ENCODE results near the gene PSMD13. TPM values are rescaled to one million over a fixed set of nuclear protein-coding genes. Genes with fewer than 3 reads are reported as not detected.
"Not testable (repeated sequence)": the region's sequence is repeated elsewhere in the genome, so short reads cannot be mapped to it uniquely, and the experiment has no call there.

The PSMD13 gene
- polyA plus RNA-seq (ENCODE audit: insufficient read length in 12 of 12) = 100 to 1,000 TPM in 6 of 12 donors, 10 to 100 TPM in 5, not detected in 1; 87.0 to 117 (median 103) TPM
- long read RNA-seq, donor 1, transcript PSMD13-207 (1 exons, 2,200 nt) = minor isoform, 14 of 49 reads
- long read RNA-seq, donor 1, transcript PSMD13-212 (13 exons, 1,991 nt) = major isoform, 31 of 49 reads
- long read RNA-seq, donor 1, partial matches to known transcripts = 0 of 49 reads
- long read RNA-seq, donor 1, other reads (novel, unspliced or antisense) = 0 of 49 reads
- long read RNA-seq, donor 2, transcript PSMD13-207 (1 exons, 2,200 nt) = minor isoform, 8 of 41 reads
- long read RNA-seq, donor 2, transcript PSMD13-212 (13 exons, 1,991 nt) = major isoform, 32 of 41 reads
- long read RNA-seq, donor 2, partial matches to known transcripts = 0 of 41 reads
- long read RNA-seq, donor 2, other reads (novel, unspliced or antisense) = 0 of 41 reads
- long read RNA-seq, donor 3, transcript PSMD13-212 (13 exons, 1,991 nt) = major isoform, 14 of 28 reads
- long read RNA-seq, donor 3, transcript PSMD13-207 (1 exons, 2,200 nt) = minor isoform, 11 of 28 reads
- long read RNA-seq, donor 3, partial matches to known transcripts = 0 of 28 reads
- long read RNA-seq, donor 3, other reads (novel, unspliced or antisense) = 0 of 28 reads
- long read RNA-seq, donor 4, partial matches to known transcripts = 0 of 6 reads
- long read RNA-seq, donor 4, other reads (novel, unspliced or antisense) = 0 of 6 reads
- long read RNA-seq, donor 5 = 0 reads
- long read RNA-seq, donor 6, transcript PSMD13-212 (13 exons, 1,991 nt) = major isoform, 17 of 26 reads
- long read RNA-seq, donor 6, transcript PSMD13-207 (1 exons, 2,200 nt) = minor isoform, 8 of 26 reads
- long read RNA-seq, donor 6, partial matches to known transcripts = 0 of 26 reads
- long read RNA-seq, donor 6, other reads (novel, unspliced or antisense) = 0 of 26 reads
- long read RNA-seq, donor 7, transcript PSMD13-212 (13 exons, 1,991 nt) = major isoform, 15 of 20 reads
- long read RNA-seq, donor 7, transcript PSMD13-207 (1 exons, 2,200 nt) = minor isoform, 5 of 20 reads
- long read RNA-seq, donor 7, partial matches to known transcripts = 0 of 20 reads
- long read RNA-seq, donor 7, other reads (novel, unspliced or antisense) = 0 of 20 reads
- long read RNA-seq, donor 8, transcript PSMD13-212 (13 exons, 1,991 nt) = major isoform, 31 of 45 reads
- long read RNA-seq, donor 8, partial matches to known transcripts = 7 of 45 reads
- long read RNA-seq, donor 8, other reads (novel, unspliced or antisense) = 0 of 45 reads
- long read RNA-seq, donor 9, transcript PSMD13-212 (13 exons, 1,991 nt) = major isoform, 22 of 37 reads
- long read RNA-seq, donor 9, transcript PSMD13-207 (1 exons, 2,200 nt) = minor isoform, 8 of 37 reads
- long read RNA-seq, donor 9, partial matches to known transcripts = 5 of 37 reads
- long read RNA-seq, donor 9, other reads (novel, unspliced or antisense) = 0 of 37 reads
- long read RNA-seq, donor 10, transcript PSMD13-212 (13 exons, 1,991 nt) = major isoform, 26 of 35 reads
- long read RNA-seq, donor 10, partial matches to known transcripts = 5 of 35 reads
- long read RNA-seq, donor 10, other reads (novel, unspliced or antisense) = 0 of 35 reads
- long read RNA-seq, donor 11, transcript PSMD13-212 (13 exons, 1,991 nt) = major isoform, 30 of 45 reads
- long read RNA-seq, donor 11, transcript PSMD13-207 (1 exons, 2,200 nt) = minor isoform, 10 of 45 reads
- long read RNA-seq, donor 11, partial matches to known transcripts = 5 of 45 reads
- long read RNA-seq, donor 11, other reads (novel, unspliced or antisense) = 0 of 45 reads

DNA sequence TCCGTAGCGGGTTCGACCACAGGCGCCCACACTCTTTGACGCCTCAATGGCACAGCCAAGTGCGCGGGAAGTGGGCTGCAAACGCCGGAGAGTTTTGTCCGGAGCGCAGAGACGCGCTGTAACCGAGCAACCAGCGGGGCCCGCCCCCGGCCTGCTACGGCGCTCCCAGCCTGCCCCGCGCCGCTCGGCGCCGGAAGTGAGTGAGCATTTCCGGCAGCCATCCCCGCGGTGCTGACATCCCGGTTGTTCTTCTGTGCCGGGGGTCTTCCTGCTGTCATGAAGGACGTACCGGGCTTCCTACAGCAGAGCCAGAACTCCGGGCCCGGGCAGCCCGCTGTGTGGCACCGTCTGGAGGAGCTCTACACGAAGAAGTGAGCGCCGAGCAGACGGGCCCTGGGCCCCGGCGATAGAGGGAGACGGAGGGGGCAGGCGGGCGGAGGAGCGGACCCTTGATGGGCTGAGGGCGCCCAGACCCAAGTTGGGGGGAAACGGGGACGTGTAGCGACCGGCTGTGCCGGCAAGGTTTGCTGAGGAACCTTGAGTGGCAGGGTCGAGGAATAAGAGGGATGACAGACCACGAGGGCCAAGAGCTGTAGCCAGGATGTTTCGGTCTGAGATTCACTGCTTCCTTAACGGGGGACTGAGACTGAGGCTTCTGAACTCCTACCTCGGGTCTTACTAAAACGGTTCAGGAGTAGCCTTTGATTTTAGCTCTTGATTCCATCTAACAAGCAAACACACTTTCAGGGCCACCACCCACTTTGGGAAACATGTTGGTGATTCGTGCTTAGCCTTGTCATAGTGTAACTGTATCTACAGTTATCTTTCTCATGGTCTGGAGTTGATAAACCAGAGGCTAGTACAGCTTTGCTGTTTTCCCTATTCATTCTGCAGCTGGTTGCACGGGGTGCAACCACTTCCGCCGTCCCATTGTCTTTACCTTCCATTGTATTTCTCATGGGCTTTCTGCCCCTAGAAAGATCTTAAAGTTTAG is at the start of gene PSMD13:
Gene PSMD13 (plus strand): TSS at position 203 of the 994 bp plus-strand sequence. CDS start 74 bp downstream, at position 277.
- peak; percentile 90 for DNase-seq

DNA sequence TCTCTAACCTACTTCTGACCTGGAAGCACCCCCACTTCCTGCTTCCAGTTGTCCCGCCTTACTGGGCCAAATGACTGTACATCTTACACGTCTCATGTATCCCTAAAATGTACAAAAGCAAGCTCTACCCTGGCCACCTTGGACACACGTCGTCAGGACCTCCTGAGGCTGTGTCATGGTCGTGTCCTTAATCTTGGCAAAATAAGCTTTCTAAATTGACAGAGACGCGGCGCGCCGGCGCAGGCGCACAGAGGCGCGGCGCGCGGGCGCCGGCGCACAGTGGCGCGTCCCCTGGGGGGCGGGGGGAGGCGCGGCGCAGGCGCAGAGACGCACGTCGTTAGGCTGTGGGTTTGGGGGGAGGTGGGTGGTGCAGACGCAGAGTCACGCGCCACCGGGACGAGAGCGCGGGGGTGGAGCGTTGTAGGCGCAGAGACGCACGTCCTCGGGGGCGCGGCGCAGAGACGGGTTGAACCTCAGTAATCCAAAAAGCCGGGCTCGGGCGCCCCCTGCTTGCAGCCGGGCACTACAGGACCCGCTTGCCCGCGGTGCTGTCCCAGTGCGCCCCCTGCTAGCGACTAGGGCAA is 47.5 kb upstream of the PSMD13 start:
- not testable (repeated sequence) for DNase-seq

DNA sequence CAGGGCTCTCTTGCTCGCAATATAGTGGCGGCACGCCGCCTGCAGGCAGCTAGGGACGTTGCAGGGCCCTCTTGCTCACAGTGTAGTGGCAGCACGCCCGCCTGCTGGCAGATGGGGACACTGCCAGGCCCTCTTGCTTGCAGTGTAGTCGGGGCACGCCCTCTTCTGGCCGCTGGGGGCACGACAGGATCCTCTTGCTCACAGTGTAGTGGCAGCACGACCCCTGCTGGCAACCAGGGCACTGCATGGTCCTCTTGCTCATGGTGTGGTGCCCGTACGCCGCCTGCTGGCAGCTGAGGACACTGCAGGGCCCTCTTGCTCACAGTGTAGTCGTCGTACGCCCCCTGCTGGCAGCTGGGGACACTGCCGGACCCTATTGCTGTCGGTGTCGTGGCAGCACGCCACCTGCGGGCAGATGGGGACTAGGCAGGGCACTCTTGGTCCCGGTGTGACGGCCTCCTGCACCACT is 46.9 kb upstream of the PSMD13 start:
- not testable (repeated sequence) for DNase-seq

DNA sequence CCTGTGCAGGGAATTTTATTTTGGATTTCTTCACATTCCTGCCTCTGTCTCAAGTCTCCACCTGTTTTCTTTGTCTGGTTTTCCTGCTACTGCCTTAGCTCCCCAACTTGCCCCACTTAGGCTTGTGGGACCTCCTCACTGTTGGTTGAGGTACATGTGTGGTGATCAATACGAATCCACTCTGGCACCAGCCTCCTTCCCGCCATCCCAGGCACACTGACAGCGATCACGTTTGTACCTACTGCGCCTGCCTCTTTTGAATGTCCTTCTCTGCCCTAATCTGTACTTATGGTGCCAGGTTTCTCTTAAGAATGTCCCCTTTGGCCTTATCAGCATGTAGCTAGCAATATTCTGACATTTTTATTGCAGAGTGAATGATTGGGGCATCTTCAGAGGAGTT is 46.2 kb upstream of the PSMD13 start:
- DNase-seq = not testable (repeated sequence)

DNA sequence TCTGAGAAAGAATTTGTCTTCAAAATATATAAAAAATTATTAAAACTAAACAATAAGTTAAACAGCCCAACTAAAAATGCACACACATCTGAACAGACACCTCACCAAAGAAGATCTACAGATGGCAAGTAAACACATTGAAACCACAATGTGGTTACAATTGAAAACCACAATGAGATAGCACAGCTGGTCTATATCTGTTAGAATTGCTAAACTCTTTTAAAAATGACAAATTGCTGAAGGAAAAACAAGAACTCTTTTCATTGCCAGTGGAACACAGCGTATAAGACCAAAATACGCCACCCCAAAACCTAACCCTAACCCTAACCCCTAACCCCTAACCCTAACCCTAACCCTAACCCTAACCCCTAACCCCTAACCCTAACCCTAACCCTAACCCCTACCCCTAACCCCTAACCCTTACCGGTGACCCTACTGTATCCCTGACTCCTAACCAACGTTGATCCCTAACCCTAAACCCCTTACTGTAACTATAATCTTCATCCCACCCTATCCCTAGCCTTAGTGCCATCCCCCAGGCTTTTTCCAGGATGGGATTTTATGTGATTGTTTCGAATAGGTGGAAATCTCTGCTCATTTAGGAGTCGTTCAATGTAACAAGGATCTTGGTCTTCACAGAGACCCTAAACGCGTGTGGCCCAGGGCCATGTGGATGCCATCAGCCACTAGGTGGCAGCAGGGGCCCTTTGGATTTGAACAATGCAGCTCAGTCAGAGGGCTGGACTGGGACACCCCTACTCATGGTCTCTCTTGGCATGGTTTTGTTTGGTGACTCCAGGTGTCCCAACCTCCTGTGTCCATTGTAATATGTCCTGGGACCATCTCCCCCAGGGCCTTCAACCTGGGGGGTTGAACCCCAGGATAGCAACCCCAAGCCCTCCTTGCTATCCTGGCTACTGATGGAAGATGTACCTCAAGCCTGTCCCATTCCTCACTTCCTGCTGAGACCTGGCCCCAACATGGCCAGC is 45.0 kb upstream of the PSMD13 start:
- not testable (repeated sequence) for DNase-seq

DNA sequence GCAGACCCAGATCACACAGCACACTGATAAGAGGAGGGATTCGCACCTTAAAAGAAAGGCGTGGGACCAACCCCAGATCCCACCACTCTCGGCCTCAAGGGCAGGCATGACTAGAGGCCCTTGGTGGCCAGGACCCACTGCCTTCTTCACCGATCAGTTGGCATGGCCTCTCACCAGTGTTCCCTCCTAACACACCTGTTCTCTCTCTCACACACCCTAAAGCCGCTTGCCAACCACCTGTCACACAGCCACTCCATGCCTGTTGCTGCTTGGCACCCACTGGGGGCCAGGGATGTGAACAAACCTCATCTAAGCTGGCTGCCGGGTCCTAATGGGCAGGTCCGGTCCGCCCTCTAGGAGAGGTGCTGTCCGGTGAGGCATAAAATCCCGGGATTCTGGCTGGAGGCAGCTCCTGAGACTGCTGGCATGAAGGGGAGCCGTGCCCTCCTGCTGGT is 44.1 kb upstream of the PSMD13 start, which contains the start of gene SCGB1C1:
Gene SCGB1C1 (plus strand): TSS at position 405 of the 455 bp plus-strand sequence. CDS start 22 bp downstream, at position 427.
- DNase-seq = not testable (repeated sequence)

DNA sequence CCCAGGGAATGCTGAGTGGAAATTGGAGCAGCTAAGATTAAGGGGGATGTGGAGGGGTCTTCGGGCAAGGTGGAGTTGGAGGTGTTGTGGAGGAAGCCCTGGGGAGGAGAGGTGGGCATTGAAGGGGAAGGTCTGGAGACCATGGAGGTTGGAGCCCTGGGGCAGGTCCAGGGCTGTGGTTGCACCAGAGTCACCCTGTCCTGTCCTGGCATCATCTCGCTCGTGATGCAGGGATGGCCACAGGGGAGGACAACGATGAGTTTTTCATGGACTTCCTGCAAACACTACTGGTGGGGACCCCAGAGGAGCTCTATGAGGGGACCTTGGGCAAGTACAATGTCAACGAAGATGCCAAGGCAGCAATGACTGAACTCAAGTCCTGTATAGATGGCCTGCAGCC is 43.3 kb upstream of the PSMD13 start:
- not testable (repeated sequence) for DNase-seq

DNA sequence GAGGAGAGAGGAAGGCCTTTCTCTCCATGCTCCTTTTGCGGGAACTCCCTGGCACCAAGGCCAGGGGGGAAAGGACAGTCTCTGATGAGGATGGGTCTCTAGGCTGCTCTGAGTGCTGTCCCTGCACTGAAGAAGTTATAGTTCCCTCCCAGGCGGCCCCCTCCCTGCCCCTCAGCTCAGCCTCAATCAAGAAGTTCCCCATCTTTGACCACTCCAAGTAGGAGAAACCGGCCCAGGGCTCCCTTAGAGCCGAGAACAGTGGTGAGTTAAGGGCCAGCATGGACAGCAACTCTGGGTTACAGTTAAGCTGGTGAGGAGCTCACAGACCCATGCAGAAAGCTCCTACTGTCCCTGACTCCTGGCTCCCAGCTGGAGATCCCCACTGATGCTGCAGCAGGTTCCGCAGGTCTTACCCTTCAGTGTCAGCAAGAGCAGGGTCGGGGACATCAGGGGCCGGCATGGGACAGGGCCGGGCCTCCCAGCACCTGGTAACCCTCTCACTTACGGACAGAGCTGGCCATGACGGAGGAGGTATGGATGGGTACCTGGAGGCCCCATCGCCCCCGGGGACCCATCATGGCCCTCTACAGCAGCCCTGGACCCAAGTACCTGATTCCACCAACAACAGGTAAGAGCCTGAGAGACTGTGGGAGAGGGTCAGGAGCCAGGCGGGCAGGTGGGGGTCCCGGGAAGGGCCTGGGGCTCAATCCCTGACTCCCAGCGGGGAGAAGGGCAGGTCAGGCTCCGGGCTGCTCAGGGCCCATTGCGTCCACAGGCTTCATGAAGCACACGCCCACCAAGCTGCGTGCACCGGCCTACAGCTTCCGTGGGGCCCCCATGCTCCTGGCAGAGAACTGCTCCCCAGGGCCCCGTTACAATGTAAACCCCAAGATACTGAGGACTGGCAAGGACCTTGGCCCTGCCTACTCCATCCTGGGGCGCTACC is 39.7 kb upstream of the PSMD13 start:
- DNase-seq = no peak

DNA sequence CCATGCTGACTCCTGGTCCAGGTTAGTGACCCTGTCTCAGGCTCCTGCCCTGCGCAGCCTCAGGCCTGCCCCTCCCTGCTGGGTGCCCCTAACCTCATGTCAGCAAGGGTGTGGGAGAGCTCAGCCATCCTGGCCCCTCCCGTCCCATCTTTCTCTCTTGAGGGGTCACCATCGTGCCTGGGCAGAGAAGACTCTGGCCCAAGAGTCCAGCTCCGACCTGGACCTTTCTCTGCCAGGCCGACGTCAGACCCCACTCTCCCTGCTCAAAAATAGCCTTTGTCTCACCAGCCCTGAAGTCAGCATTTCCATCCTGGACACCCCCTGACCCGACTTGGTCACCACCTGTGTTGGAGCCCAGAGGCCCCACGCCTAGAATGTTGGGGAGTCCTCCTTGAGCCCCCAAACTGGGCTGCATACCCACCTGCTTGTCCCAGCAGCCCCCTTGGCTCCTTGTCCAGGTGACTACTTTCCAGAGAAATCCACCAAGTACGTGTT is 39.0 kb upstream of the PSMD13 start:
- no peak for DNase-seq

DNA sequence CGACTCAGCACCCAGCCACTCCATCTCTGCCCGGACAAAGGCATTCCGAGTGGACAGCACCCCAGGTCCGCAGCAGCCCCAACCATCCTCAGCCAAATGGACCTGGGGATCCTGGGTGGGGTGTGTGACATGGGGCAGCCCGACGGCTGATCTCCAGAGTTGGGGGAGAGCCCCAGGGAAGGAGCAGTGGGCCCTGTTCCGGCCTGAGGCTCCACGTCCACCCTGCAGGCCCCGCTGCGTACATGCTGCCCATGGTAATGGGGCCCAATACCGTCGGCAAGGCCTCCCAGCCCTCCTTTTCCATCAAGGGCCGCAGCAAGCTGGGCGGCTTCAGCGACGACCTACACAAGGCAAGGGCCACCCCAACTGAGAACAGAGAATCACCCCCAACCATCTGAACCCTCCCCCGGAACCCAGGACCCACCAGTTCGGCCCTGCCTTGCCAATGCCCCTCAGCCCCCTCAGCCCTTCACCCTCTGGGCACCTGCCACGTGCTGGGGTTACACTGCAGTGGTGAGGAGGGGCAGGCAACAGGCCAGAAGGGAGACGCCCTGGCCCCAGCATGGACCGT is 38.5 kb upstream of the PSMD13 start:
- DNase-seq = no peak

DNA sequence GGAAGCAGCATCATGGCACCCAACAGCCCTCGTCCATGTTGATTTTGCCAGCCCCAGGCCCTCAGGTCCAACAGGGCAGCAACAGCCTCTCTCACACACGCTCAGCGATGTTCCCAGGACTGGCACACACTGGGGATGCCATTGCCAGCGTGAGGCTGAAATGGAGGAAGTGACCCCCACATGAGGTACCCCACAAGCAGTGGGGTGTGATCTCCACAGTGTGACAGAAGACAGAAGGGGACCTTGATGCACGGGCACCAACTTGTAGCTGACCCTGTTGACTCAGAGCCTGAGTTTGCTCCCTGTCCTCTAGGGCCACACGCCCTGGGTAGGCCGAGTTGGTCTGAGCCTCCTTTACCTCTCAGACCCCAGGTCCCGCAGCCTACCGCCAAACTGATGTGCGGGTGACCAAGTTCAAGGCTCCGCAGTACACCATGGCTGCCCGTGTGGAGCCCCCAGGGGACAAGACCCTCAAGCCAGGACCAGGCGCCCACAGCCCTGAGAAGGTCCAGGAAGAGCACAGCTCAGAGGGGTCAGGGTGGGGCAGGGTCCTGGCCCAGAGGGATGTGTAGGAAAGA is 37.7 kb upstream of the PSMD13 start:
- DNase-seq = no peak

DNA sequence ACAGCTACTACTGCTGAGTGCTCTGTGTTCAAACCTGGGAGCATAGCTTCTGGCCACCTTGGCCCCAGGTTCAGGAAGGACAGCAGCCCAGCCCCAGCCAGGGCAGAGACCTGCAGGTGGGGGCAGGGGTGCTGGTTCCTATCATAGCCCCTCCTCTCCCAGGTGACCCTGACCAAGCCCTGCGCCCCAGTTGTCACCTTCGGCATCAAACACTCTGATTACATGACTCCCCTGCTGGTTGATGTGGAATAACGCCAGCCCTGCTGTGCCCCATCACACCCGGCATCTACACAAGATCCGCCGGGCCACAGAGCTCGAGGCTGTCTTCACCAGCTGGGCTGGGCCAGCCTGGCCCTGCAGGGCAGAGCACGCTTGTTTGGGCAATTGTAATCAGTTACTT is 37.0 kb upstream of the PSMD13 start:
- DNase-seq = no peak

DNA sequence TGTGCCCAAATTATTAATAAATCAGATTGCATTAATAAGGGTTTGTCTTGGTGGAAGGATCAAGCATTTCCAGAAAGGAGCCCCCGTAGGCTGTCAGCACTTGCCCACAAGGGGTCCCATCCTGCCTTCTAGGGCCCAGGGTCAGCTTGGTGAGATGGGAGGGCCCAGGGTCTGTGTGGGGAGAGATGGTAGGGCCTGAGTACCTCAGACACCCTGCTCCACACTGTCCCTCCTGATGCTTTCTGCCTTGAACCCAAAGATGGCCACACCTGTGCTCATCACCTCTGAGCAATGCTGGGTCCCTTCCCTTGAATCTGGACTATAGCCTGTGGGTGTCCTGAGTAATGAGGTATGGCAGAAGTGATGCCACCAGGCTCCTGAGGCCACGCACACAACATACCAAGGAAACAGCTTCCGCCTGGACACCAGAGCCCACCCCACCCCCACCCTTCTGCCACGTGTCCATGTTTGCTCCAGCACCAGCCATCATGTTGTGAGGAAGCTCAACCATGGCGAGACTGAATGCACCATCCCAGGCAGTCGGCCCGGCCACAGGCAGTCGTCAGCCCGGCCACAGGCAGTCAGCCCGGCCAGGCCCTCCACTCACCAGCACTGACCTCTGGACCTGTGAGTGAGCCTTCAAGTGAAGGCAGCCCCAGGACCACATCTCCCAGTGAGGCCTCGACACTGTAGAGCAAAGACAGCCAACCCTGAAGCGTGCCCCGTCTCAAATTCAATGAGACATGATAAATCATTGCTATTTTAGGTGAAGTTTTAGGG is 36.4 kb upstream of the PSMD13 start:
- DNase-seq = no peak

DNA sequence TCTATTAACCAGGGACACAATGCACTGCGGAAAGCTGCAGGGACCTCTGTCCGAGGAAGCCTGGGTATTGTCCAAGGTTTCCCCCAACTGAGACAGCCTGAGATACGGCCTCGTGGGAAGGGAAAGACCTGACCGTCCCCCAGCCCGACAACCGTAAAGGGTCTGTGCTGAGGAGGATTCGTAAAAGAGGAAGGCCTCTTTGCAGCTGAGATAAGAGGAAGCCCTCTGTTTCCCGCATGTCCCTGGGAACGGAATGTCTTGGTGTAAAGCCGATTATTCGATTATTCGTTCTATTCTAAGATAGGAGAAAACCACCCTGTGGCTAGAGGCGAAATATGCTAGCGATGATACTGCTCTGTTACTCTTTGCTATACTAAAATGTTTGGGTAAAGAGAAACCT is 34.8 kb upstream of the PSMD13 start:
- no peak for DNase-seq

Measured in muscle of arm (tissue), 14 donors.